HepG2 (cell line): ENCODE data around the gene YAP1. TPM values are rescaled to one million over a fixed set of nuclear protein-coding genes. Genes with fewer than 3 reads are reported as not detected.

ENCODE experiments used
- ASH2L ChIP-seq: fragments of 300-600, 200-600 bp; sonication (generic); IDR thresholded peaks from 2 replicates; pipeline ENCODE4 v1.7.0; 2017; ENCODE audit warnings: low read depth, mild to moderate bottlenecking, moderate library complexity, mixed read lengths, low read length; ENCODE audit not compliant: insufficient read length
- GATAD1 ChIP-seq: IDR thresholded peaks from 2 replicates; pipeline ENCODE4 v1.6.1; 2016; ENCODE audit warnings: missing genetic modification reagents, missing compliant biosample characterization
- KLF6 ChIP-seq: IDR thresholded peaks from 2 replicates; pipeline ENCODE4 v1.8.0; 2016; ENCODE audit warnings: missing biosample characterization, missing genetic modification reagents
- NFE2L1 ChIP-seq: sonication (generic); formaldehyde crosslinking; IDR thresholded peaks from 2 replicates; pipeline ENCODE4 v1.4.0; 2020; ENCODE audit warnings: missing genetic modification reagents, mild to moderate bottlenecking, borderline replicate concordance
- PHF21A ChIP-seq: sonication (generic); formaldehyde crosslinking; IDR thresholded peaks from 2 replicates; pipeline ENCODE4 v1.5.0; 2020; ENCODE audit warnings: mild to moderate bottlenecking, missing genetic modification reagents
- SIX4 ChIP-seq: sonication (generic); formaldehyde crosslinking; IDR thresholded peaks from 2 replicates; pipeline ENCODE4 v1.4.0; 2020; ENCODE audit warnings: missing genetic modification reagents
- SOX13 ChIP-seq, 3 experiments: fragments of 450-650 bp in 1 of 3; sonication (generic) in 1 of 3; formaldehyde crosslinking in 1 of 3; IDR thresholded peaks in 2 of 3; conservative IDR thresholded peaks in 1 of 3; 2 replicates each; pipeline versions ENCODE4 v1.5.0 to v1.6.1; 2016 to 2020; ENCODE audit warnings: antibody characterized with exemption in 1 of 3, mild to moderate bottlenecking in 1 of 3, missing compliant biosample characterization in 1 of 3, missing genetic modification reagents in 1 of 3, moderate library complexity in 1 of 3
- U2AF1 ChIP-seq: fragments of 200-400 bp; formaldehyde crosslinking; optimal IDR thresholded peaks from 2 replicates; pipeline ENCODE3; 2017; ENCODE audit warnings: mild to moderate bottlenecking, low read depth, low read length
- YEATS2 ChIP-seq: sonication (generic); formaldehyde crosslinking; IDR thresholded peaks from 2 replicates; pipeline ENCODE4 v1.4.0; 2020; ENCODE audit warnings: missing genetic modification reagents, borderline replicate concordance
- ZHX1 ChIP-seq: sonication (generic); formaldehyde crosslinking; IDR thresholded peaks from 2 replicates; pipeline ENCODE4 v1.8.1; 2022; ENCODE audit warnings: low read depth, mild to moderate bottlenecking, missing genetic modification reagents
- ZMYM3 ChIP-seq: sonication (generic); formaldehyde crosslinking; IDR thresholded peaks from 2 replicates; pipeline ENCODE4 v1.5.1; 2020; ENCODE audit warnings: mild to moderate bottlenecking, missing genetic modification reagents
- ZNF281 ChIP-seq: sonication (generic); formaldehyde crosslinking; IDR thresholded peaks from 2 replicates; pipeline ENCODE4 v1.4.0; 2020; ENCODE audit warnings: missing genetic modification reagents, borderline replicate concordance
- ZNF292 ChIP-seq: sonication (generic); formaldehyde crosslinking; IDR thresholded peaks from 2 replicates; pipeline ENCODE4 v1.8.1; 2022; ENCODE audit warnings: mild to moderate bottlenecking, low read depth, missing genetic modification reagents, borderline replicate concordance
- ZNF644 ChIP-seq: IDR thresholded peaks from 2 replicates; pipeline ENCODE4 v1.6.1; 2016; ENCODE audit warnings: low read depth
- ZNF770 ChIP-seq: sonication (generic); formaldehyde crosslinking; IDR thresholded peaks from 2 replicates; pipeline ENCODE4 v1.5.0; 2020; ENCODE audit warnings: mild to moderate bottlenecking, missing genetic modification reagents
- ZSCAN12 ChIP-seq: sonication (generic); formaldehyde crosslinking; IDR thresholded peaks from 2 replicates; pipeline ENCODE4 v1.9.0; 2021; ENCODE audit warnings: mild to moderate bottlenecking, missing genetic modification reagents
- polyA plus RNA-seq, 8 experiments: library from polyadenylated mRNA; depleted of rRNA in 3 of 8; stranded (reverse) in 7 of 8; unstranded in 1 of 8; fragments of >200 nt; fragmentation: Illumina TruSeq in 4 of 8; extraction: Trizol in 4 of 8; gene quantifications; 2 replicates each; pipeline versions ENCODE4 v1.2.1 to v1.2.3, GENCODE V29; 2011 to 2016; ENCODE audit warnings: low read depth in 4 of 8, missing spikeins in 1 of 8, mixed read lengths in 1 of 8; ENCODE audit not compliant: insufficient read depth in 1 of 8
- total RNA-seq, 5 experiments: library from RNA; depleted of rRNA; stranded (reverse); fragments of >200 nt; fragmentation: Illumina TruSeq; extraction: Trizol; gene quantifications; 2 replicates each; pipeline ENCODE4 v1.2.3, GENCODE V29; 2016; ENCODE audit warnings: low read depth in 1 of 5
- TF ChIP-seq, protein P1 (sequence below): IDR thresholded peaks from 2 replicates; pipeline ENCODE4 v1.4.0; 2020; ENCODE audit warnings: mild to moderate bottlenecking, missing genetic modification reagents

The YAP1 gene
- total and polyA plus RNA-seq, 2 of the 13 experiments (the other 11 are each of a cell fraction or from before 2014, with no cell fraction given) = 59.5 to 91.0 TPM

GRCh38 chr11:102085864-102086551 lies 24.2 kb upstream of the YAP1 start (continued):
- TF ChIP-seq KLF6 (no peak), ZHX1 (CRISPR knock-in tag) (no peak), ZNF644 (CRISPR knock-in tag) (peak; percentile 31; the same call in 1 of the 2 replicates), U2AF1 (no peak), NFE2L1 (CRISPR knock-in tag) (no peak), PHF21A (CRISPR knock-in tag) (no peak), ZMYM3 (CRISPR knock-in tag) (no peak), ZNF281 (CRISPR knock-in tag) (no peak), ZNF770 (CRISPR knock-in tag) (peak; percentile 45; the same call in 1 of the 2 replicates), ZNF292 (CRISPR knock-in tag) (peak; percentile 27; the same call in 1 of the 2 replicates), SIX4 (no peak), ASH2L (peak; percentile 29), ZSCAN12 (CRISPR knock-in tag) (no peak), SOX13 (IDR thresholded peaks at IDR 0.05) (peak; percentile 78), SOX13 (CRISPR knock-in tag; conservative IDR thresholded peaks at IDR 0.05 in 1 of 2, IDR thresholded peaks at IDR 0.05 in 1 of 2) (peak in 1 of 2 experiments; percentile 97; a peak in 2 of 4 replicates), YEATS2 (no peak), GATAD1 (CRISPR knock-in tag) (0 out of 2 replicates have a peak, but pooled peaks have one; percentile 21)
- TF ChIP-seq, protein P1, sequence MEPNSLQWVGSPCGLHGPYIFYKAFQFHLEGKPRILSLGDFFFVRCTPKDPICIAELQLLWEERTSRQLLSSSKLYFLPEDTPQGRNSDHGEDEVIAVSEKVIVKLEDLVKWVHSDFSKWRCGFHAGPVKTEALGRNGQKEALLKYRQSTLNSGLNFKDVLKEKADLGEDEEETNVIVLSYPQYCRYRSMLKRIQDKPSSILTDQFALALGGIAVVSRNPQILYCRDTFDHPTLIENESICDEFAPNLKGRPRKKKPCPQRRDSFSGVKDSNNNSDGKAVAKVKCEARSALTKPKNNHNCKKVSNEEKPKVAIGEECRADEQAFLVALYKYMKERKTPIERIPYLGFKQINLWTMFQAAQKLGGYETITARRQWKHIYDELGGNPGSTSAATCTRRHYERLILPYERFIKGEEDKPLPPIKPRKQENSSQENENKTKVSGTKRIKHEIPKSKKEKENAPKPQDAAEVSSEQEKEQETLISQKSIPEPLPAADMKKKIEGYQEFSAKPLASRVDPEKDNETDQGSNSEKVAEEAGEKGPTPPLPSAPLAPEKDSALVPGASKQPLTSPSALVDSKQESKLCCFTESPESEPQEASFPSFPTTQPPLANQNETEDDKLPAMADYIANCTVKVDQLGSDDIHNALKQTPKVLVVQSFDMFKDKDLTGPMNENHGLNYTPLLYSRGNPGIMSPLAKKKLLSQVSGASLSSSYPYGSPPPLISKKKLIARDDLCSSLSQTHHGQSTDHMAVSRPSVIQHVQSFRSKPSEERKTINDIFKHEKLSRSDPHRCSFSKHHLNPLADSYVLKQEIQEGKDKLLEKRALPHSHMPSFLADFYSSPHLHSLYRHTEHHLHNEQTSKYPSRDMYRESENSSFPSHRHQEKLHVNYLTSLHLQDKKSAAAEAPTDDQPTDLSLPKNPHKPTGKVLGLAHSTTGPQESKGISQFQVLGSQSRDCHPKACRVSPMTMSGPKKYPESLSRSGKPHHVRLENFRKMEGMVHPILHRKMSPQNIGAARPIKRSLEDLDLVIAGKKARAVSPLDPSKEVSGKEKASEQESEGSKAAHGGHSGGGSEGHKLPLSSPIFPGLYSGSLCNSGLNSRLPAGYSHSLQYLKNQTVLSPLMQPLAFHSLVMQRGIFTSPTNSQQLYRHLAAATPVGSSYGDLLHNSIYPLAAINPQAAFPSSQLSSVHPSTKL (CRISPR knock-in tag) = peak; percentile 91
